Adrenal gland (tissue), 5 donors: Measurements from ENCODE around the gene PSD2.

Experiments
- POLR2A ChIP-seq, 2 donors: fragments of 450-650 bp; IDR thresholded peaks; one replicate each; pipeline ENCODE4 v1.6.1; 2017; ENCODE audit warnings: antibody characterized with exemption in 2 of 2, mild to moderate bottlenecking in 2 of 2, moderate library complexity in 1 of 2
- TF ChIP-seq, protein P1 (sequence below), 6 experiments: fragments of 450-650 bp in 4 of 6; fragments of 200-600 bp in 2 of 6; sonication (generic) in 1 of 6; IDR thresholded peaks; 1 replicate in 5 of 6; 2 replicates in 1 of 6; pipeline versions ENCODE4 v1.5.1 to v1.8.0; 2016 to 2021; ENCODE audit warnings: antibody characterized with exemption in 6 of 6, mild to moderate bottlenecking in 2 of 6, moderate library complexity in 1 of 6
- donor health status: DM: no; HTN: no; CAD: no.

DNA sequence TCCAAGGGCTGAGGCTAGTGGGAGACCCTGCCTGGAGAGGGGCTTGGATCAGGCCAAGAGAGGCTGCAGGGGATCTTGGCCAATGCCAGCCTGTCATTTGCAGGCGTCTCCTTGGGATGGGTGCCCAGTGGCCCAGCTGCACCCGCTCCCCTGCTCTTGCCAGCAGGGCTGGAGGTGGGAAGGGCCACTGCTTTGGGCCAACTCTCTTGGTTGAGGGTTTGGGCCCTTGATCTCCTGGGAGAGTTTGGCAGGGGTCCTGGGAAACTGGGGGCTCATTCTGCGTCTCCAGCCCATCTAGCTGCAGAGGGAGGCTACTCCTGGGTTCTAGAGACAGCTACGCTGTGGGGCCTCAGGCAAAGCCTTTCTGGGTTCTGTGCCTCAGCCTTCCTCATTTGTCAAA lies 10.5 kb downstream of the PSD2 start:
- TF ChIP-seq, protein P1, sequence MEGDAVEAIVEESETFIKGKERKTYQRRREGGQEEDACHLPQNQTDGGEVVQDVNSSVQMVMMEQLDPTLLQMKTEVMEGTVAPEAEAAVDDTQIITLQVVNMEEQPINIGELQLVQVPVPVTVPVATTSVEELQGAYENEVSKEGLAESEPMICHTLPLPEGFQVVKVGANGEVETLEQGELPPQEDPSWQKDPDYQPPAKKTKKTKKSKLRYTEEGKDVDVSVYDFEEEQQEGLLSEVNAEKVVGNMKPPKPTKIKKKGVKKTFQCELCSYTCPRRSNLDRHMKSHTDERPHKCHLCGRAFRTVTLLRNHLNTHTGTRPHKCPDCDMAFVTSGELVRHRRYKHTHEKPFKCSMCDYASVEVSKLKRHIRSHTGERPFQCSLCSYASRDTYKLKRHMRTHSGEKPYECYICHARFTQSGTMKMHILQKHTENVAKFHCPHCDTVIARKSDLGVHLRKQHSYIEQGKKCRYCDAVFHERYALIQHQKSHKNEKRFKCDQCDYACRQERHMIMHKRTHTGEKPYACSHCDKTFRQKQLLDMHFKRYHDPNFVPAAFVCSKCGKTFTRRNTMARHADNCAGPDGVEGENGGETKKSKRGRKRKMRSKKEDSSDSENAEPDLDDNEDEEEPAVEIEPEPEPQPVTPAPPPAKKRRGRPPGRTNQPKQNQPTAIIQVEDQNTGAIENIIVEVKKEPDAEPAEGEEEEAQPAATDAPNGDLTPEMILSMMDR (IDR thresholded peaks at IDR 0.05): no peak
- TF ChIP-seq POLR2A (IDR thresholded peaks at IDR 0.05): no peak
